ENCODE results near the gene MARK2.

- TF ChIP-seq POLR2AphosphoS5 (IDR thresholded peaks at IDR 0.05) (no peak), POLR2A (IDR thresholded peaks at IDR 0.05) (no peak)
- TF ChIP-seq, protein P1, sequence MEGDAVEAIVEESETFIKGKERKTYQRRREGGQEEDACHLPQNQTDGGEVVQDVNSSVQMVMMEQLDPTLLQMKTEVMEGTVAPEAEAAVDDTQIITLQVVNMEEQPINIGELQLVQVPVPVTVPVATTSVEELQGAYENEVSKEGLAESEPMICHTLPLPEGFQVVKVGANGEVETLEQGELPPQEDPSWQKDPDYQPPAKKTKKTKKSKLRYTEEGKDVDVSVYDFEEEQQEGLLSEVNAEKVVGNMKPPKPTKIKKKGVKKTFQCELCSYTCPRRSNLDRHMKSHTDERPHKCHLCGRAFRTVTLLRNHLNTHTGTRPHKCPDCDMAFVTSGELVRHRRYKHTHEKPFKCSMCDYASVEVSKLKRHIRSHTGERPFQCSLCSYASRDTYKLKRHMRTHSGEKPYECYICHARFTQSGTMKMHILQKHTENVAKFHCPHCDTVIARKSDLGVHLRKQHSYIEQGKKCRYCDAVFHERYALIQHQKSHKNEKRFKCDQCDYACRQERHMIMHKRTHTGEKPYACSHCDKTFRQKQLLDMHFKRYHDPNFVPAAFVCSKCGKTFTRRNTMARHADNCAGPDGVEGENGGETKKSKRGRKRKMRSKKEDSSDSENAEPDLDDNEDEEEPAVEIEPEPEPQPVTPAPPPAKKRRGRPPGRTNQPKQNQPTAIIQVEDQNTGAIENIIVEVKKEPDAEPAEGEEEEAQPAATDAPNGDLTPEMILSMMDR (IDR thresholded peaks at IDR 0.05), result no peak
Observed at GRCh38 chr11:63940786-63941185, 101.9 kb downstream of the MARK2 start.
